Sigmoid colon (tissue), 7 donors: ENCODE data around the gene ARL4D. TPM values are rescaled to one million over a fixed set of nuclear protein-coding genes. Genes with fewer than 3 reads are reported as not detected.
"Not testable (repeated sequence)": the region's sequence is repeated elsewhere in the genome, so short reads cannot be mapped to it uniquely, and the experiment has no call there.

Source experiments
- DNase-seq: peaks from one replicate; pipeline ENCODE4 v3.0.0-alpha.2; 2019
- H3K27ac ChIP-seq, 4 donors: fragments of 200-600 bp; sonication (generic); one replicate each; pipeline ENCODE4 v1.5.1; 2016 to 2019; ENCODE audit warnings: mild to moderate bottlenecking in 1 of 4
- H3K27me3 ChIP-seq, 3 donors: fragments of 200-600 bp; sonication (generic); one replicate each; pipeline ENCODE4 v1.5.1; 2019; ENCODE audit warnings: mild to moderate bottlenecking in 1 of 3
- H3K36me3 ChIP-seq, 4 donors: fragments of 200-600 bp; sonication (generic); one replicate each; pipeline ENCODE4 v1.5.1; 2016 to 2019
- H3K4me1 ChIP-seq, 4 donors: fragments of 200-600 bp; sonication (generic); one replicate each; pipeline ENCODE4 v1.5.1; 2017 to 2019
- H3K4me3 ChIP-seq, 4 donors: fragments of 200-600 bp; sonication (generic); one replicate each; pipeline ENCODE4 v1.5.1; 2017 to 2019; ENCODE audit warnings: mild to moderate bottlenecking in 2 of 4, moderate library complexity in 1 of 4
- H3K9me3 ChIP-seq, 4 donors: fragments of 200-600 bp in 3 of 4; sonication (generic) in 3 of 4; one replicate each; pipeline versions ENCODE4 v1.5.1 to v1.6.1; 2013 to 2019
- CTCF ChIP-seq, 4 experiments: fragments of 450-650 bp in 3 of 4; fragments of 200-600 bp in 1 of 4; IDR thresholded peaks; one replicate each; pipeline ENCODE4 v1.5.1; 2016 to 2019; ENCODE audit warnings: antibody characterized with exemption in 4 of 4, mild to moderate bottlenecking in 3 of 4, moderate library complexity in 2 of 4
- EP300 ChIP-seq, 4 donors: sonication (generic); formaldehyde crosslinking; IDR thresholded peaks; one replicate each; pipeline ENCODE4 v1.6.1; 2017; ENCODE audit warnings: antibody characterized with exemption in 4 of 4
- POLR2A ChIP-seq, 2 donors: fragments of 450-650 bp; IDR thresholded peaks; one replicate each; pipeline ENCODE4 v1.6.1; 2016; ENCODE audit warnings: antibody characterized with exemption in 2 of 2, mild to moderate bottlenecking in 2 of 2, moderate library complexity in 2 of 2
- POLR2AphosphoS5 ChIP-seq, 4 donors: sonication (generic); formaldehyde crosslinking; IDR thresholded peaks; one replicate each; pipeline ENCODE4 v1.6.1; 2017; ENCODE audit warnings: antibody characterized with exemption in 4 of 4
- WGBS, 2 donors: extraction: QIAGEN DNeasy Blood & Tissue Kit; methylation state at CpG; one replicate each; pipeline ENCODE4 v1.1.7; 2013; 5-methylcytosine and 5-hydroxymethylcytosine counted together
- intact Hi-C: fragments of 100-400 bp; cut with DNase I; formaldehyde crosslinking; loops from one replicate; pipeline ENCODE4 v1.15.1; 2023
- polyA plus RNA-seq, 3 donors: library from polyadenylated mRNA; stranded (reverse); fragments of 200-250 nt; gene quantifications; one replicate each; pipeline ENCODE4 v1.2.3, GENCODE V29; 2013
- total RNA-seq, 4 donors: library from RNA; depleted of rRNA; stranded (reverse); fragments of >200 nt; gene quantifications; one replicate each; pipeline ENCODE4 v1.1.0, GENCODE V29; 2016
- donor health status: healthy with polysubstance abuse.
- donor health status: Bipolar disorder and iron deficiency.
- donor health status: healthy.

The ARL4D gene
- total and polyA plus RNA-seq, 7 donors = 1.4 to 52.1 (median 18.6) TPM

- H3K36me3 ChIP-seq = no peaks in the 10 kb centered on the region
- peak overlapping the region; percentile 98 to 100 (median 99) for H3K27ac ChIP-seq
- H3K4me3 ChIP-seq = peak overlapping the region; percentile 57 to 65 (median 64)
- no peaks in the 10 kb centered on the region for H3K27me3 ChIP-seq
- H3K9me3 ChIP-seq = no peaks in the 10 kb centered on the region
- TF ChIP-seq CTCF (IDR thresholded peaks at IDR 0.05) (peak; percentile 84 to 94 (median 90)), POLR2A (IDR thresholded peaks at IDR 0.05) (peak in 1 of 2 donors; percentile 38), EP300 (IDR thresholded peaks at IDR 0.05) (no peak), POLR2AphosphoS5 (IDR thresholded peaks at IDR 0.05) (peak; percentile 82 to 92 (median 88))
- intact Hi-C loops = loop anchor here (1.0 to 10.0 kb wide), 3 partner anchors 20 to 386 kb away; partner anchors contain the start of gene DUSP3
- 1 to 2% methylated on average over 33 of the region's 33 CpGs for WGBS, 2 donors
- peak; percentile 96 for DNase-seq
- peaks cover 0 to 24% (median 16%) of the 10 kb centered on the region in 4 donors for H3K4me1 ChIP-seq
Observed at GRCh38 chr17:43389046-43389947, 9.5 kb upstream of the ARL4D start.

DNA sequence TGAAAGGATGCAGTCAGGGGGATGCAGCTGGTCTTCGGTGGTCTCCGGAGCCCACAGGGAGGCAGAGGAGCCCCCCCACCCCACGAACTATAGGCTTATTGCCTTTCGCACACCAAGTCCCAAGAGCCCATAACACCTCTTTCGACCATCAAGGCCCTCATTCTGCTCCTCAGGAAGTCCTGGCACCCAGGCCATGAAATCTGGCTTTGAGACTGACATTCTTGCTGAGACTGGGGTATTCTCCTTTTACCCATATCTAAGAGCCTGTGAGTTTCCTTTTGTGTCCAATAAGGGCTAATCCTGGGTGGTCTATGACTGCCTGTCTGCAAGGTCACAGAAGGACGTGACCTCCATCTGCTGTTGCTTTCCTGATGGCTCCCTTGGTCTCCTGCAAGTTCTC lies 6.4 kb upstream of the ARL4D start:
- TF ChIP-seq POLR2AphosphoS5 (IDR thresholded peaks at IDR 0.05) (no peak), CTCF (IDR thresholded peaks at IDR 0.05) (no peak), POLR2A (IDR thresholded peaks at IDR 0.05) (no peak), EP300 (IDR thresholded peaks at IDR 0.05) (no peak)
- intact Hi-C loops = loop anchor here (5.0 kb wide), 1 partner anchor 35 kb away; no protein-coding TSS in a partner anchor
- H3K27me3 ChIP-seq = no peaks in the 10 kb centered on the region
- WGBS, 2 donors = 82 to 83% methylated on average over 6 of the region's 6 CpGs
- H3K4me3 ChIP-seq = no peak overlapping the region
- H3K27ac ChIP-seq = no peak overlapping the region
- no peak for DNase-seq
- H3K4me1 ChIP-seq = peaks cover 0 to 27% (median 19%) of the 10 kb centered on the region in 4 donors
- no peaks in the 10 kb centered on the region for H3K9me3 ChIP-seq
- H3K36me3 ChIP-seq = no peaks in the 10 kb centered on the region

DNA sequence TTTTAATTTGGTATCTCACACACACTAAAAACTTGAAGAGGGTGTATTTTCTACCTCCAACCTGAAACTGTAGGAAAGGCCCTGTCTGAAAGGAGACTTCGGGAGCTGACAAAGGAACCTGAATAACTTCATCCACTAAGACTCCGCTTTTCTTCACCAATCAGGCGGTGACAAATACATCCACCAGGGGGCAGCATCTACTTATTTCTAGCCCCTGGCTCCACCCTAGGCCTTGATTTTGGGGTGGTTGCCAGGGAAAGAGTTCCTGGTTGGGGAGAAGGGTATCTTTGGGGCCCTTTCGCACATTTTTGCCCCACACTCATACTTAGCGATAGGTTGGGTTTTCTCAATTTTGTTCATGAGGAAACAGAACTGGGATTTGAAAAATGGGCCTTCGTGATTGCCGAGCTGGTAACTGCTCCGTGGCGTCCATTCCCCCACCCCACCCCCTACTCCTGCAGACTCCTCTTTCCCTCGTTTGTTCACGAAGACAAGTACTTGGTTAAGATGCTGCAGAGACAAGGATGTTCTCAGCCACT lies 4.8 kb upstream of the ARL4D start:
- intact Hi-C loops = loop anchor here (1.0 to 5.0 kb wide), 2 partner anchors 33 to 89 kb away; partner anchors contain the start of gene DHX8
- Histone ChIP-seq H3K9me3 (no peaks in the 10 kb centered on the region), H3K36me3 (no peaks in the 10 kb centered on the region), H3K27me3 (no peaks in the 10 kb centered on the region), H3K4me3 (peak overlapping the region in 3 of 4 donors; percentile 17 to 29 (median 28)), H3K4me1 (peaks cover 6 to 27% (median 19%) of the 10 kb centered on the region in 4 donors), H3K27ac (peak overlapping the region; percentile 59 to 77 (median 76))
- 33 to 34% methylated on average over 11 of the region's 11 CpGs for WGBS, 2 donors
- TF ChIP-seq EP300 (IDR thresholded peaks at IDR 0.05) (no peak), CTCF (IDR thresholded peaks at IDR 0.05) (peak; percentile 84 to 99 (median 97)), POLR2AphosphoS5 (IDR thresholded peaks at IDR 0.05) (peak; percentile 50 to 81 (median 66))
- DNase-seq = peak; percentile 97

- H3K36me3 ChIP-seq, DNase-seq, H3K27me3 ChIP-seq, H3K9me3 ChIP-seq: not testable (repeated sequence)
- Histone ChIP-seq H3K27ac (peak overlapping the region in 3 of 4 donors; percentile 75 to 77 (median 77)), H3K4me3 (peak overlapping the region in 1 of 4 donors; percentile 28), H3K4me1 (peaks cover 6 to 24% (median 17%) of the 10 kb centered on the region in 4 donors)
- intact Hi-C loops = loop anchor here (1.0 to 5.0 kb wide), 2 partner anchors 33 to 89 kb away; partner anchors contain the start of gene DHX8
- 90 to 94% methylated on average over 12 of the region's 12 CpGs for WGBS, 2 donors
Observed at GRCh38 chr17:43394696-43395095, 4.1 kb upstream of the ARL4D start.

GRCh38 chr17:43395165-43395564 lies 3.6 kb upstream of the ARL4D start:
- intact Hi-C loops = no loop called here

More at GRCh38 chr17:43395165-43395564, 3.6 kb upstream of the ARL4D start:
- no peaks in the 10 kb centered on the region for H3K27me3 ChIP-seq
- H3K9me3 ChIP-seq = no peaks in the 10 kb centered on the region
- H3K4me3 ChIP-seq = no peak overlapping the region
- WGBS, 2 donors = 94 to 95% methylated on average over 6 of the region's 6 CpGs
- peaks cover 6 to 21% (median 18%) of the 10 kb centered on the region in 4 donors for H3K4me1 ChIP-seq
- DNase-seq = no peak
- no peak for TF ChIP-seq POLR2A (IDR thresholded peaks at IDR 0.05)
- no peak for TF ChIP-seq EP300 (IDR thresholded peaks at IDR 0.05)
- no peak for TF ChIP-seq CTCF (IDR thresholded peaks at IDR 0.05)
- TF ChIP-seq POLR2AphosphoS5 (IDR thresholded peaks at IDR 0.05) = no peak
- H3K27ac ChIP-seq = peak overlapping the region in 3 of 4 donors; percentile 75 to 77 (median 77)
- H3K36me3 ChIP-seq = peaks cover 0 to 4% (median 2%) of the 10 kb centered on the region in 4 donors
